ENCODE measurements around the gene LRRFIP2. TPM values are rescaled to one million over a fixed set of nuclear protein-coding genes. Genes with fewer than 3 reads are reported as not detected.

LRRFIP2 gene
- total RNA-seq, 6 donors from 2014 or later, result 45.9 to 106 (median 78.8) TPM

GRCh38 chr3:37031096-37031682, 143.2 kb downstream of the LRRFIP2 start:
- H3K36me3 ChIP-seq, result peaks cover 6 to 91% (median 50%) of the 10 kb centered on the region in 4 donors
- H3K27me3 ChIP-seq, result no peaks in the 10 kb centered on the region
- ATAC-seq (ENCODE audit: low FRiP score in 2 of 2) (peak; percentile 20 to 51), DNase-seq (no peak)
- peak in 1 of 2 donors; percentile 8 for TF ChIP-seq POLR2AphosphoS5 (IDR thresholded peaks at IDR 0.05)
- TF ChIP-seq CTCF (IDR thresholded peaks at IDR 0.05), result no peak
- no peak for TF ChIP-seq EP300 (IDR thresholded peaks at IDR 0.05)
- no peaks in the 10 kb centered on the region for H3K9me3 ChIP-seq
- peaks cover 0 to 5% (median 4%) of the 10 kb centered on the region in 4 donors for H3K4me1 ChIP-seq
- WGBS, 2 donors, result 81 to 90% methylated on average over 7 of the region's 7 CpGs
- H3K27ac ChIP-seq, result peak overlapping the region in 2 of 4 donors; percentile 22 to 40
- H3K4me3 ChIP-seq, result no peak overlapping the region

GRCh38 chr3:37030588-37030987, 143.8 kb downstream of the LRRFIP2 start:
- H3K27ac ChIP-seq, result peak overlapping the region in 3 of 4 donors; percentile 0 to 63 (median 40)
- WGBS, 2 donors, result 42 to 54% methylated on average over 3 of the region's 3 CpGs
- peaks cover 9 to 91% (median 48%) of the 10 kb centered on the region in 4 donors for H3K36me3 ChIP-seq
- DNase-seq (no peak), ATAC-seq (ENCODE audit: low FRiP score in 2 of 2) (no peak)
- H3K4me3 ChIP-seq, result no peak overlapping the region
- no peaks in the 10 kb centered on the region for H3K27me3 ChIP-seq
- peaks cover 0 to 5% (median 4%) of the 10 kb centered on the region in 4 donors for H3K4me1 ChIP-seq
- no peaks in the 10 kb centered on the region for H3K9me3 ChIP-seq
- TF ChIP-seq POLR2A (IDR thresholded peaks at IDR 0.05) (no peak), EP300 (IDR thresholded peaks at IDR 0.05) (no peak), CTCF (IDR thresholded peaks at IDR 0.05) (no peak), POLR2AphosphoS5 (IDR thresholded peaks at IDR 0.05) (no peak)

GRCh38 chr3:37029516-37030163, 144.7 kb downstream of the LRRFIP2 start:
- DNase-seq, result no peak
- TF ChIP-seq CTCF (IDR thresholded peaks at IDR 0.05), result no peak
- no peak for TF ChIP-seq POLR2AphosphoS5 (IDR thresholded peaks at IDR 0.05)
- TF ChIP-seq POLR2A (IDR thresholded peaks at IDR 0.05), result no peak
- TF ChIP-seq EP300 (IDR thresholded peaks at IDR 0.05), result no peak
- H3K9me3 ChIP-seq, result no peaks in the 10 kb centered on the region
- no peaks in the 10 kb centered on the region for H3K27me3 ChIP-seq
- no peak overlapping the region for H3K4me3 ChIP-seq
- no peak for ATAC-seq (ENCODE audit: low FRiP score in 2 of 2)
- H3K36me3 ChIP-seq, result peaks cover 9 to 84% (median 43%) of the 10 kb centered on the region in 4 donors
- peaks cover 0 to 9% (median 5%) of the 10 kb centered on the region in 4 donors for H3K4me1 ChIP-seq
- peak overlapping the region in 3 of 4 donors; percentile 3 to 72 (median 63) for H3K27ac ChIP-seq

- DNase-seq (no peak), ATAC-seq (ENCODE audit: low FRiP score in 2 of 2) (no peak)
- Histone ChIP-seq H3K27ac (peak overlapping the region in 1 of 4 donors; percentile 72), H3K36me3 (peaks cover 9 to 81% (median 43%) of the 10 kb centered on the region in 4 donors), H3K4me3 (no peak overlapping the region), H3K9me3 (no peaks in the 10 kb centered on the region), H3K4me1 (peaks cover 0 to 12% (median 5%) of the 10 kb centered on the region in 4 donors), H3K27me3 (no peaks in the 10 kb centered on the region)
- WGBS, 2 donors, result 94% methylated on average over 1 of the region's 1 CpG
- no peak for TF ChIP-seq POLR2AphosphoS5 (IDR thresholded peaks at IDR 0.05)
- TF ChIP-seq EP300 (IDR thresholded peaks at IDR 0.05), result no peak
- no peak for TF ChIP-seq POLR2A (IDR thresholded peaks at IDR 0.05)
- no peak for TF ChIP-seq CTCF (IDR thresholded peaks at IDR 0.05)
Observed at GRCh38 chr3:37029111-37029510, 145.3 kb downstream of the LRRFIP2 start.

Measured in upper lobe of left lung (tissue), 6 donors.